SIG-M5 (cell line): ENCODE results near the gene OSGIN1.
A peak's percentile ranks its signal among the peaks of the same experiment; 100 is the strongest.

Experiments
- DNase-seq: peaks from one replicate; lab custom pipeline; 2025; lab: John Stamatoyannopoulos, UW

The OSGIN1 gene

GRCh38 chr16:83952940-83953795 lies at the start of gene OSGIN1:
Gene OSGIN1 (plus strand): TSS chr16:83953240. CDS start chr16:83957672, 4,432 bp downstream.
- peak; percentile 38 for DNase-seq

GRCh38 chr16:83903751-83904150 lies 49.3 kb upstream of the OSGIN1 start:
- no peak for DNase-seq

GRCh38 chr16:83906683-83907082 lies 46.4 kb upstream of the OSGIN1 start:
- DNase-seq = no peak

GRCh38 chr16:83907111-83907510 lies 45.9 kb upstream of the OSGIN1 start:
- DNase-seq = no peak

GRCh38 chr16:83907631-83908250 lies 45.3 kb upstream of the OSGIN1 start:
- DNase-seq = no peak

- DNase-seq = no peak
Measured at GRCh38 chr16:83908798-83909197, 44.2 kb upstream of the OSGIN1 start.

GRCh38 chr16:83911290-83911689 lies 41.8 kb upstream of the OSGIN1 start:
- DNase-seq = no peak

GRCh38 chr16:83912519-83913244 lies 40.4 kb upstream of the OSGIN1 start:
- DNase-seq = no peak

- no peak for DNase-seq
Measured at GRCh38 chr16:83913245-83913633, 39.8 kb upstream of the OSGIN1 start.

GRCh38 chr16:83914091-83914710 lies 38.8 kb upstream of the OSGIN1 start:
- no peak for DNase-seq

GRCh38 chr16:83915081-83915480 lies 38.0 kb upstream of the OSGIN1 start:
- DNase-seq = no peak

GRCh38 chr16:83915491-83915890 lies 37.5 kb upstream of the OSGIN1 start:
- DNase-seq = no peak

- no peak for DNase-seq
Measured at GRCh38 chr16:83917152-83918120, 35.6 kb upstream of the OSGIN1 start.

- no peak for DNase-seq
Measured at GRCh38 chr16:83920894-83921491, 32.0 kb upstream of the OSGIN1 start.

GRCh38 chr16:83923581-83924365 lies 29.3 kb upstream of the OSGIN1 start:
- no peak for DNase-seq

GRCh38 chr16:83924686-83925085 lies 28.4 kb upstream of the OSGIN1 start:
- DNase-seq = no peak

- DNase-seq = no peak
Measured at GRCh38 chr16:83925095-83925905, 27.7 kb upstream of the OSGIN1 start.

- no peak for DNase-seq
Measured at GRCh38 chr16:83925957-83926725, 26.9 kb upstream of the OSGIN1 start.
